ENCODE data around the gene NUP37.

DNA sequence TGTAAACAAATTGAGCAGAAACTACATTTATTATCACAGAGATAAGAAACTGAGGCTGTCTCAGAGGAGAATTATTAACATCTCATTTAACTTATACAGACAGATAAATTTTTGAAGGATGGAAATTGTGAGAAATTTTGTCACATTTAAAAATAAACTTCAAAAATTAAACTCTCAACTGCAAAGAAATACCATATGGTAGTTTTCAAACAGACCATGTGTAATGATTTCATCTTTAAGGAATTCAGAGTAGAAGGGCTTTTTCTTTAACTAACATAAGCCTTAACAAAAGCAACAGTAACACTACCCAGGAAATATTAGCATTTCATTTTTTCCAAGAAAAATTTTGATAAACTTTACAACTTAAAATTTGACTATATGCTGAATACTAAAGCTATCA lies 26.6 kb downstream of the NUP37 start:
- TF ChIP-seq, protein P1, sequence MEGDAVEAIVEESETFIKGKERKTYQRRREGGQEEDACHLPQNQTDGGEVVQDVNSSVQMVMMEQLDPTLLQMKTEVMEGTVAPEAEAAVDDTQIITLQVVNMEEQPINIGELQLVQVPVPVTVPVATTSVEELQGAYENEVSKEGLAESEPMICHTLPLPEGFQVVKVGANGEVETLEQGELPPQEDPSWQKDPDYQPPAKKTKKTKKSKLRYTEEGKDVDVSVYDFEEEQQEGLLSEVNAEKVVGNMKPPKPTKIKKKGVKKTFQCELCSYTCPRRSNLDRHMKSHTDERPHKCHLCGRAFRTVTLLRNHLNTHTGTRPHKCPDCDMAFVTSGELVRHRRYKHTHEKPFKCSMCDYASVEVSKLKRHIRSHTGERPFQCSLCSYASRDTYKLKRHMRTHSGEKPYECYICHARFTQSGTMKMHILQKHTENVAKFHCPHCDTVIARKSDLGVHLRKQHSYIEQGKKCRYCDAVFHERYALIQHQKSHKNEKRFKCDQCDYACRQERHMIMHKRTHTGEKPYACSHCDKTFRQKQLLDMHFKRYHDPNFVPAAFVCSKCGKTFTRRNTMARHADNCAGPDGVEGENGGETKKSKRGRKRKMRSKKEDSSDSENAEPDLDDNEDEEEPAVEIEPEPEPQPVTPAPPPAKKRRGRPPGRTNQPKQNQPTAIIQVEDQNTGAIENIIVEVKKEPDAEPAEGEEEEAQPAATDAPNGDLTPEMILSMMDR (IDR thresholded peaks at IDR 0.05), result no peak
- no peak for TF ChIP-seq EZH2 (IDR thresholded peaks at IDR 0.05; ENCODE audit: borderline replicate concordance, insufficient read depth, low read depth, low read length, poor library complexity, severe bottlenecking)
